Umbilical cord (tissue), 2 donors: Measurements from ENCODE around the gene CBX5. TPM values are rescaled to one million over a fixed set of nuclear protein-coding genes. Genes with fewer than 3 reads are reported as not detected.
"Not testable (repeated sequence)": the region's sequence is repeated elsewhere in the genome, so short reads cannot be mapped to it uniquely, and the experiment has no call there.

Source experiments
- DNase-seq: peaks from one replicate; pipeline ENCODE4 v3.0.0-alpha.2; 2015; ENCODE audit warnings: low spot score
- total RNA-seq: library from RNA; depleted of rRNA; stranded (reverse); fragments of >200 nt; gene quantifications from one replicate; pipeline ENCODE4 v1.2.3, GENCODE V29; 2014; ENCODE audit warnings: low replicate concordance; ENCODE audit not compliant: insufficient read depth

Gene CBX5
- total RNA-seq, 1 donor from 2014 or later: 34.4 TPM

GRCh38 chr12:54227927-54228326 is 52.0 kb downstream of the CBX5 start:
- DNase-seq: not testable (repeated sequence)

DNA sequence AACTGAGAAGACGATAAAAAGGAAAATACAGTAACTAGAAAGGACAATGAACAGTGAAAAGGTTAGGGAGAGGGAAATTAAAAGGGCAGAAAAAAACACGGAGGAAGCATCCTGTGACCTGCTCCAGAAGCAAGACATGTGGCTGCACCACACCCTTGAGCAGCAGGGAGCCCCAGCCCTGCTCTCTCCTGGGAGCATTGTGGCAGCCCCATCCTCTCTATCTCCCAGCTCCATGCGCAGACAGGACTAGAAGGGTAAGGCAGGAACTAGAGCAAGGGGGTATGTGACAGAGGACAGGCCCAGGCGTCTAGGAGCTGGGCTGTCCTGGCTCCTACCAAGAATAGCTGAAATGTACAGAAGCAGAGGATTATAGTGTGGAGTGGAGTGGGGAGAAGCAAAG is 52.5 kb downstream of the CBX5 start:
- no peak for DNase-seq

GRCh38 chr12:54225666-54226065 is 54.3 kb downstream of the CBX5 start:
- peak; percentile 81 for DNase-seq

GRCh38 chr12:54222609-54223008 is 57.3 kb downstream of the CBX5 start:
- DNase-seq: no peak

DNA sequence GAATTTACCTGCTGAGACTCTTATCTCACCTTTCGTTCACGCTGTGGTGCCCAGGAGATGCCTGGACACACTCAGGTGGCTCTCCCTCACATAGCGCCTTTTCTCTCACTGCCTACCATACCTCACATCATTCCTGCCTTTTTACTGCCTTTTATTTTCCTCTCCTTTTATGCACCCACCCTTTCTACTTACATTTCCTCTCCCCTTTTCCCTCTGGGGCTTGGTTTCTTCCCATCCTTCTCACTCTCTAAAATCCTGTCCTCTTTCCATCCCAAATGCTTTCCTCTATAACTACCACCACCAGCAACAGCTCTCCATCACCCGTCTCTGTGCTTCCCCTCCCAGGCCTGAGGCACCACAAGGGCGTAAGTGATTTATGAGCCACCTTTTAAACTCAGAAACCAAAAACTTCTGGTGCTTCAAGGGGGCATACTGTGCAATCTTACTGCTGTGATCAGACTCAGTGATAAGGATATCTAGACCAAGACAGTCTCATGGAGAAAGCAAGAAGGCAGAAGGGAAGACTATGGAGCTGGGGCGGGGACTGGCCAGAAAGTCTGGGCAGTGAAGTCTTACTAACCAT is 58.4 kb downstream of the CBX5 start:
- no peak for DNase-seq

DNA sequence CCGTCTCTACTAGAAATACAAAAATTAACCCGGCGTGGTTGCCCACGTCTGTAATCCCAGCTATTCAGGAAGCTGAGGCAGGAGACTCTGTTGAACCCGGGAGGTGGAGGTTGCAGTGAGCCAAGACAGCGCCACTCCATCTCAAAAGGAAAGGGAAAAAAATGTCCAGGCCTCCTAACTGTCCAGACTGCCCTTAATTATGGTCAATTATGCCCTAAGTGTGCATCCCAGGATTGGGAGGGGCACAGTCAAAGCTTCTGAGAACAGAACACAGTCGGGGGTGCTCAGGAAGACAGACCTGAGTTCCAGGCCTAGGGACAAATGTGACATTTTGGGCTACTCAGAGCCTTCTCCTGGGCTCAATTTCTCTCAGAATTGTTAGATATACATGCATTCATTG is 59.4 kb downstream of the CBX5 start:
- no peak for DNase-seq

DNA sequence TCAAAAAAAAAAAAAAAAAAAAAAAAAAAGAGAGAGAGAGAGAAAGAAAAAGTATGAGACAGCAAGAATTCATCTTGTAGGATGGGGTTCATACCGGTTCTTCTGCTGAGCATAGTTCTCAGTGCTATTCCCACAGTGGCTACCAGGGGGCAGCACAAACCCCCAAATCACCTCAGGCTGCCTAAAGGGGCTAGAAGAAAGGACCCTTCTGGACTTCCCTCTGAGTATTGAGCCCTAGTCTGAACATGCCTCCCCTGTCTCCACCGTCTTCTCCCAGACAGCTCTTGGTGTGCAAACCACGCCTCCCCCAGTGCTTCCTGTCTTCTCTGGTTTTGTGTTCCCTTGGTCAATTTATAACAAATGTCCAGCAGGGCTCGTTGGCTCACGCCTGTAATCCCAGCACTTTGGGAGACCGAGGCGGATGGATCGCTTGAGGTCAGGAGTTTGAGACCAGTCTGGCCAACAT is 59.8 kb downstream of the CBX5 start:
- DNase-seq: peak; percentile 86

DNA sequence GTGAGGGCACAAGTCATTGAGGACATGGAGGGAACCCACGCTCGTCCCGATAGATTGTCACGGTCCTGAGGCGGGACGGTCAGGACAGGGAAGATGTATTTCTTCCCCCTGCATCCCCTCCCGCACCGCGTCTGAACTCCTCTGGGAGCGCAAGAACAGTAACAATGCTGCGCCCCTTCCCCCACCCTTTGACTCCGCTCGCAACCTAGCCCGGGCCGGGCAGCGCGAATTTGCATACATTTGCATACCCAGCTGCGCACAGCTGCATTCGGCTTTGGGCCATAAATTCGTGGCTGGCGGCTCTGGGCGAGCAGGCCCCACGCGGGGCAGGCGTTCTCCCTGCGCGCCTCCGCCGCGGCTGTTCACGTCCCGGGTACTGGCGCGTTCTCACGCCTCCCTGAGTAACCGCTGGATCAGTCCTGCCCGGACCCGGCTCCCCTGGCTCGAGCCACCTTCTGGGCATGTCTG is 62.1 kb downstream of the CBX5 start:
- DNase-seq: no peak

GRCh38 chr12:54216797-54217661 is 62.9 kb downstream of the CBX5 start:
- peak; percentile 94 for DNase-seq

- no peak for DNase-seq
Observed at GRCh38 chr12:54215989-54216796, 63.7 kb downstream of the CBX5 start.

- peak; percentile 88 for DNase-seq
Observed at GRCh38 chr12:54214553-54215406, 65.1 kb downstream of the CBX5 start.

GRCh38 chr12:54213079-54213478 is 66.8 kb downstream of the CBX5 start:
- DNase-seq: no peak

- DNase-seq: no peak
Observed at GRCh38 chr12:54211920-54212319, 68.0 kb downstream of the CBX5 start.

DNA sequence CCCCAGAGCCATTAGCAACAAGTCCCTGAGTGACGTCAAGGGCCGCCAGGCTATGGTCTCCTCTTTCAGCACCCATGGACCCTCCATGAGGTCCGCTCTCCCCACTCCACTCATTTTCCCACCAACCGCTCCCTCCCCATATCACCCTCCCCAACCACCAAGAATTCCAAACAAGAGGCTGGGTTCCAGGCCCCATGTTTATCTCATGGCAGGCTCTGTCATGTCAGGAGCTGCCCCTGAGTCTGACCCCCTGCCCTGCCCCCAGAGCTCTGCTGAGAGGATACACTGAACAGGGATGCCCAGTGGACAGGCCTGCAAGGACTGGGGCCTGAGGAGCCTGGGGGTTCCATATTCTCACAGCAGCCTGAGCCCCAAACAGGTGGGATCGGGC is 69.5 kb downstream of the CBX5 start:
- DNase-seq: no peak

DNA sequence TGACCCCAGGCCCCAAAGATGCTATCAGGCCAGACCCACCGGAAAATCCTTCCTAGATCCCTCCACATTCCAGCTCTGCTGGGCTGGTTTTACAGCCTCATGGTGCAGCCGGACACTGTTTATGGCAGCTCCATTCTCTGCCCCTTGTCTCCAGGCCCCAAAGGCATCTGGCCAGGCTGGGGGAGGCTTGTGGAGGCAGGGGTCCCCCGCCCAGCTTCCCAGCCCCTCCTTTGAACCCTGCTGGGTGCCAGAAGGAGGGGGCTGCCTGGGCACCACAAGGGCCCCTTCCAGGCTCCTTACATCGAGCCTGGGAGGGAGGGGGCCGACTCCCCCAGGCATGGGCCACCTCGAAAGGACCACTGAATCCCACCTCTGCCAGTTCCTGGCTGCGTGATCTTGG is 71.3 kb downstream of the CBX5 start:
- no peak for DNase-seq

DNA sequence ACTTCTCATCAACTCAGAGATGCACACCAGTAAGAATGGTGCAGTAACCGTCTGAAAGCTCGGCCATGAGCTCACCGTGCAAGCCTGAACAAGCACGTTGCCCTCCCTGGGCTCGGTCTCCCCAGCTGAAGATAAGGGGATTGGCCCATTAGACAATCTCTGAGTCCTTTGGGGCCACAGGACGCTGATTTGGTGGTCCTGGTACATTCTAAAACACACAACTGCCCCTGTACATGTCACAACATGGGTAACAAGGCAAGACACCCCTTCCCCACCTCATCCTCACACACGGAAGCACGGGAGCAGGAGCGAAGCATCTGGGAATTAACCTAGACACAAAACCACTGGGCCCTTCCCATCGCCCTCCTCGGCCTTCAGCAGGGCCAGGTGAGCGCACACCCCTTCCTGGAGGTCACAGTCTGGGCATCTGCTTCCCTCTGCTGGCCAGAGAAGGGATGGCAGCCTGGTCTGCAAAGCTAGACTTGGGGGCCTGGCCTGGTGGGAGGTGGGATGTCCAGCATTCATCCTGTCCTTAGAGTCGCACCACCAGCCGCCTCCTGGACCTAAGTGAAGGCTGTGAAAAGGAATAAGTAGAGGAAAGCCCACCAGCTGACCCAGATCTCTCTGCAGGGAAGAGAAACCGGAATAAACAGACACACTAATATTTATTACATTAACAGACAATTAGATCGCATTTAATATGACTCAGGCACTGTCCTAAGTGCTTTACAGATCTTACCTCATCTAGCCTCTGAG is 72.2 kb downstream of the CBX5 start:
- peak; percentile 78 for DNase-seq

DNA sequence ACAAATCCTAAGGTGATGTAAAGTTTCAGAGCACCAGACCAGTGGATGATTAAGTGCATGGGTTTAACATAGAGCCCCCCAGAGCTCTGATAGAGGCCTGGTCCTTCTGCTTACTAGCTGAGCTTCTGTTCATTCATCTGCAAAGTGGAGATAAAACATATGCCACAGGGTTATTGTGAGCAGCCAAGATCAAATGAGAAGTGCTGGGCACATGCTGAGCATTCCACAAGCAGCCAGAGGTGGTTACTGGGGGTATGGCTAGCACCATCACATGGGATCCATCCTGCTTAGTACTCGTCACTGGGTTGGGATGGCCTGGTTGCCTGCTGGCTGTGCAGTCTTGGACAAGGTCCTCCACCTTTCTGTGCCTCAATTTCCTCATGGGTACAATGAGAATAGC is 73.1 kb downstream of the CBX5 start:
- peak; percentile 84 for DNase-seq

GRCh38 chr12:54204316-54204715 is 75.6 kb downstream of the CBX5 start:
- DNase-seq: no peak

GRCh38 chr12:54201001-54201794 is 78.7 kb downstream of the CBX5 start:
- DNase-seq: peak; percentile 79

GRCh38 chr12:54200412-54200811 is 79.5 kb downstream of the CBX5 start:
- no peak for DNase-seq
